Tibial nerve (tissue), 4 donors: ENCODE results near the gene TMEM43. TPM values are rescaled to one million over a fixed set of nuclear protein-coding genes. Genes with fewer than 3 reads are reported as not detected.

Source experiments
- DNase-seq, 2 donors: peaks; one replicate each; pipeline ENCODE4 v3.0.0-alpha.2; 2019; ENCODE audit warnings: low spot score in 2 of 2
- H3K27ac ChIP-seq, 4 donors: fragments of 200-600 bp; sonication (generic) in 3 of 4; one replicate each; pipeline ENCODE4 v1.5.1; 2017 to 2019; ENCODE audit warnings: mild to moderate bottlenecking in 1 of 4
- H3K27me3 ChIP-seq, 2 donors: fragments of 200-600 bp; sonication (generic) in 1 of 2; one replicate each; pipeline versions ENCODE4 v1.5.1 to v1.6.0; 2017 to 2019
- H3K36me3 ChIP-seq, 3 donors: fragments of 200-600 bp; sonication (generic); one replicate each; pipeline ENCODE4 v1.5.1; 2018 to 2019
- H3K4me1 ChIP-seq, 4 donors: fragments of 200-600 bp; sonication (generic) in 3 of 4; one replicate each; pipeline ENCODE4 v1.5.1; 2017 to 2019
- H3K4me3 ChIP-seq, 4 donors: fragments of 200-600 bp; sonication (generic) in 3 of 4; one replicate each; pipeline ENCODE4 v1.5.1; 2017 to 2019; ENCODE audit warnings: mild to moderate bottlenecking in 1 of 4, moderate library complexity in 1 of 4
- H3K9me3 ChIP-seq, 4 donors: fragments of 200-600 bp; sonication (generic) in 3 of 4; one replicate each; pipeline ENCODE4 v1.5.1; 2017 to 2019
- CTCF ChIP-seq, 5 experiments: fragments of 200-600 bp in 3 of 5; fragments of 450-650 bp in 2 of 5; sonication (generic) in 3 of 5; IDR thresholded peaks; one replicate each; pipeline ENCODE4 v1.5.1; 2016 to 2019; ENCODE audit warnings: antibody characterized with exemption in 5 of 5, mild to moderate bottlenecking in 3 of 5, moderate library complexity in 2 of 5
- EP300 ChIP-seq, 2 donors: sonication (generic); formaldehyde crosslinking; IDR thresholded peaks; one replicate each; pipeline ENCODE4 v1.6.1; 2017; ENCODE audit warnings: antibody characterized with exemption in 2 of 2, mild to moderate bottlenecking in 1 of 2
- POLR2A ChIP-seq, 2 donors: fragments of 450-650 bp; IDR thresholded peaks; one replicate each; pipeline ENCODE4 v1.6.1; 2017; ENCODE audit warnings: antibody characterized with exemption in 2 of 2, mild to moderate bottlenecking in 2 of 2, moderate library complexity in 2 of 2
- WGBS, 2 donors: methylation state at CpG; one replicate each; pipeline ENCODE4 v1.1.5; 2018; 5-methylcytosine and 5-hydroxymethylcytosine counted together
- total RNA-seq, 4 donors: library from RNA; depleted of rRNA; stranded (reverse); fragments of >200 nt; gene quantifications; one replicate each; pipeline ENCODE4 v1.1.0, GENCODE V29; 2016

Gene TMEM43
- total RNA-seq, 4 donors from 2014 or later, result 99.9 to 130 (median 120) TPM

GRCh38 chr3:14177580-14178246 lies 52.9 kb downstream of the TMEM43 start:
- TF ChIP-seq POLR2A (IDR thresholded peaks at IDR 0.05) (no peak), EP300 (IDR thresholded peaks at IDR 0.05) (no peak), CTCF (IDR thresholded peaks at IDR 0.05) (no peak)
- WGBS, 2 donors, result 4 to 5% methylated on average over 10 of the region's 10 CpGs
- DNase-seq, result peak in 1 of 2 donors; percentile 38
- H3K4me3 ChIP-seq, result peak overlapping the region; percentile 79 to 99 (median 93)
- peak overlapping the region; percentile 85 to 99 (median 98) for H3K27ac ChIP-seq
- H3K9me3 ChIP-seq, result no peaks in the 10 kb centered on the region
- H3K27me3 ChIP-seq, result no peaks in the 10 kb centered on the region
- peaks cover 0 to 71% (median 19%) of the 10 kb centered on the region in 4 donors for H3K4me1 ChIP-seq
- peaks cover 0 to 20% (median 0%) of the 10 kb centered on the region in 3 donors for H3K36me3 ChIP-seq

DNA sequence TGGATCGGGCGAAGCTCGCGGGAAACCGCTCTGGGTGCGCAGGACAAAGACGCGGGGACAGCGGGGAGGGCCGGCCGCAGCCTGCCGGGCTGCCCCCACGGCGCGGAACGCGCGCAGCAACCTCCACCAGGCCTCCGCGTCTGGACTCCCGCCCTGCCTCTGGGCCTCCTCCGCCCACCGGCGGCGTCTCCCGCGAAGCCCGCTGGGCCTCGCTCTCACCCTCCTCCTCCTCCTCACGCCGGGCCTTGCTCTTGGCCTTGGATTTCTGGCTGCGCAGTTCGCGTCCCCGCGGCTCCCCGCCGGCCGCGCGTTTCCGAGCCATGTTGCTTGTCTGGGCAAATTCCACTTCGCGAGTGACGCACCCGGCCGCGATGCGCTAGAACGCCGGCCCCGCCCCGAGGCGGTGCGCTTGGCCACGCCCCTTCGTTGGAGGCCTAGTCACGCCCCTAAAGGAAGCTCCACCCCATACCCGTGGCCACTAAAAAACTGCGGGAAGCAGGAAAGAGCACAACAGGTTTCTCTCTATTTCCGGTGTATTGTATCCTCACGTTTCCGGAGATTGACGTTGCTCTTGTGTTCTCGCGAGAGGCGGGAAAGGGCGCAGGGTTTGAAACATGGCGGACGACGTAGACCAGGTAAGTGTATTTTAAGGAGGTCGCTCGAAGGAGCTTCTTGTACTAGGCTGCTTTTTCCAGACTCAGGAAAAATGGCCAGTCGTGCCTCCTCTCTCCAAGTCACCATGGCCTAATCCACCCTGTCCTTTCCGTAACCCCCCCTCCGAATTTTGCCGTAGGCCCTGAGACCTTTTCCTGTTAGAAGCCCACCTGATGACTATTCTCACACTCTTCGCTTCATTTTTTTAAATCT lies 53.6 kb downstream of the TMEM43 start, which contains the start of the genes LSM3 and XPC:
TSS of gene LSM3 (plus strand) at position 571 of the 867 bp plus-strand sequence. CDS start at position 615, 44 bp downstream.
TSS of gene XPC (minus strand) at position 355 of the 867 bp plus-strand sequence. CDS start at position 322, 33 bp downstream.
- H3K36me3 ChIP-seq, result peaks cover 0 to 23% (median 0%) of the 10 kb centered on the region in 3 donors
- 0% methylated on average over 49 to 77 of the region's 78 CpGs for WGBS, 2 donors
- DNase-seq, result peak; percentile 95 to 97
- TF ChIP-seq CTCF (IDR thresholded peaks at IDR 0.05), result peak in 2 of 5 experiments; percentile 26 to 54
- peak; percentile 95 to 99 for TF ChIP-seq EP300 (IDR thresholded peaks at IDR 0.05)
- TF ChIP-seq POLR2A (IDR thresholded peaks at IDR 0.05), result peak; percentile 45 to 98
- H3K27me3 ChIP-seq, result no peaks in the 10 kb centered on the region
- H3K9me3 ChIP-seq, result no peaks in the 10 kb centered on the region
- H3K4me1 ChIP-seq, result peaks cover 0 to 71% (median 19%) of the 10 kb centered on the region in 4 donors
- H3K4me3 ChIP-seq, result peak within 1 kb of the TSS; percentile 79 to 99 (median 93)
- peak within 1 kb of the TSS; percentile 85 to 99 (median 98) for H3K27ac ChIP-seq

DNA sequence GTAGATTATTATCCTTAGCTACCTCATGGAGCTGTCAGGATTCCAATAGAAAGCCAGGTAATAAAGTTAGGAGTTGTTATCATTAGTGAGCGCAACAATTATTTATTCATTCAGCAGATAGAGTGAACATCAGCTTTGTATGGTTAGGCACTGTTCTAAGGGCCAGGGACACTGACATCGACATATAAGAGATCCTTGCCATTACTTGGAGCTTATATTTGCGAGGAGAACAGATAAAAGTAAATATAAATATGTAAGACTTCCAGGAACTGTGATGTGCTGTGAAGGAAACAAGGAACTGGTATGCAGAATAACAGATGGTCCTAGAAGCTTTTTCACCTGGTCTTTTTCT lies 54.2 kb downstream of the TMEM43 start:
- Histone ChIP-seq H3K27me3 (no peaks in the 10 kb centered on the region), H3K4me3 (peak overlapping the region; percentile 31 to 99 (median 85)), H3K4me1 (peaks cover 0 to 65% (median 19%) of the 10 kb centered on the region in 4 donors), H3K9me3 (no peaks in the 10 kb centered on the region), H3K27ac (peak overlapping the region; percentile 63 to 99 (median 92)), H3K36me3 (peaks cover 0 to 29% (median 5%) of the 10 kb centered on the region in 3 donors)
- WGBS, 2 donors, result 6 to 9% methylated on average over 3 of the region's 3 CpGs
- no peak for TF ChIP-seq CTCF (IDR thresholded peaks at IDR 0.05)
- no peak for TF ChIP-seq POLR2A (IDR thresholded peaks at IDR 0.05)
- TF ChIP-seq EP300 (IDR thresholded peaks at IDR 0.05), result no peak
- DNase-seq, result no peak

DNA sequence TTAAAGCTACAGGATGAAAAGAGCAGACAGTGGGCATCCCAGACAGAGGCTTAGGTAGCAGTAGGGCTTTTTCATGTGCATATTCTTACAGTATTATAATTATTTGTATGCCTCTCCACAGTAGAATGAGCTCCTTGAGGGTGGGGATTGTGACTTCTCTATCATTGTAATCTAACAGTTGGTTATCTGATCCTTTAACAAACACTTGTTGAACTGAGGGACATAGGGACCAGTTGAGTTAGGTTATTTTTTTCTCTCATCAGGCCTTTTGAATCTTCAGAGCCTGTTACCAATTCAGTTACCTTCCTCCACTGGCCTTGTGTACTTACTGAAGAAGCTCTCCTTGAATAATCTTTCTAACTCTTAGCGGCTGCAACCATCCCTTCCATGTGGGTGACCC lies 54.9 kb downstream of the TMEM43 start:
- no peaks in the 10 kb centered on the region for H3K9me3 ChIP-seq
- H3K27ac ChIP-seq, result no peak overlapping the region
- no peak for TF ChIP-seq CTCF (IDR thresholded peaks at IDR 0.05)
- TF ChIP-seq EP300 (IDR thresholded peaks at IDR 0.05), result no peak
- no peak for TF ChIP-seq POLR2A (IDR thresholded peaks at IDR 0.05)
- H3K36me3 ChIP-seq, result peaks cover 0 to 34% (median 6%) of the 10 kb centered on the region in 3 donors
- H3K4me1 ChIP-seq, result peaks cover 0 to 58% (median 19%) of the 10 kb centered on the region in 4 donors
- 87 to 96% methylated on average over 1 of the region's 1 CpG for WGBS, 2 donors
- no peaks in the 10 kb centered on the region for H3K27me3 ChIP-seq
- H3K4me3 ChIP-seq, result no peak overlapping the region
- no peak for DNase-seq
